Measurements from ENCODE around the gene PHKB. TPM values are rescaled to one million over a fixed set of nuclear protein-coding genes. Genes with fewer than 3 reads are reported as not detected.
"Not testable (repeated sequence)": the region's sequence is repeated elsewhere in the genome, so short reads cannot be mapped to it uniquely, and the experiment has no call there.

PHKB gene
- polyA plus RNA-seq, 4 donors = 77.7 to 89.0 (median 83.2) TPM

DNA sequence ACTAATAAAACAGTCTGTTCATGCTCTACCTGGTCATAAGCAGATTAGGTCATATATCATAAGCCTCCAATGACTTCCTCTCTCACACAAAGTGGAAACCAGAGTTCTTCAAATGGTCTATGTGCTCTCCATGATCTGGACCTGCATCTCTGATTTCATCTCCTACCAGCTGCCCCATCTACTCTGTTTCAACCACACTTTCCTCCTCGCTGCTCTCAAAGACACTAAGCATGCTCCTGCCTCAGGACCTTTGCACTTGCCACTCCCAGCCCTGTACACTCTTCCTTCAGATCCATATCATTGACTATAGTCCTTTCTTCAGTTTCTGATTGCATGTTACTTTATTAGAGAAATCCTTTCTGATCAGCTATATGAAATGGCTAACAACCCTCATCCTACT lies 196.8 kb downstream of the PHKB start:
- DNase-seq (ENCODE audit: low read depth in 4 of 4, low spot score in 3 of 4) = no peak

DNA sequence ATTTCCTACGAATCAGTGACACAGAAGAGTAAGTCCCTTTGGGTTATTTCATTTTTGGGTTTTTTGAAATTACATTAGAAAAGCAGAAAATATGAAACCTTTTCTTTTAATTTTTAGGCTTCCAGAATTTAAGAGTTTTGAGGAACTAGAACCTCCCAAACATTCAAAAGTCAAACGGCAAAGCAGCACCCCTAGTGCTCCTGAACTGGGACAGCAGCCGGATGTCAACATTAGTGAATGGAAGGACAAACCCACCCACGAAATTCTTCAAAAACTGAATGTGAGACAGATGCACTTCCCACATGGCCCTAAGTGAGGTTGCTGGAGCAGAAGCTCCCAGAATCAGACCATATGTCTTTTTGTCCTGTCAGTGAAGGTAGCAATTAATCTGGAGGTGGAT lies 199.4 kb downstream of the PHKB start:
- DNase-seq (ENCODE audit: low read depth in 4 of 4, low spot score in 3 of 4) = no peak

DNA sequence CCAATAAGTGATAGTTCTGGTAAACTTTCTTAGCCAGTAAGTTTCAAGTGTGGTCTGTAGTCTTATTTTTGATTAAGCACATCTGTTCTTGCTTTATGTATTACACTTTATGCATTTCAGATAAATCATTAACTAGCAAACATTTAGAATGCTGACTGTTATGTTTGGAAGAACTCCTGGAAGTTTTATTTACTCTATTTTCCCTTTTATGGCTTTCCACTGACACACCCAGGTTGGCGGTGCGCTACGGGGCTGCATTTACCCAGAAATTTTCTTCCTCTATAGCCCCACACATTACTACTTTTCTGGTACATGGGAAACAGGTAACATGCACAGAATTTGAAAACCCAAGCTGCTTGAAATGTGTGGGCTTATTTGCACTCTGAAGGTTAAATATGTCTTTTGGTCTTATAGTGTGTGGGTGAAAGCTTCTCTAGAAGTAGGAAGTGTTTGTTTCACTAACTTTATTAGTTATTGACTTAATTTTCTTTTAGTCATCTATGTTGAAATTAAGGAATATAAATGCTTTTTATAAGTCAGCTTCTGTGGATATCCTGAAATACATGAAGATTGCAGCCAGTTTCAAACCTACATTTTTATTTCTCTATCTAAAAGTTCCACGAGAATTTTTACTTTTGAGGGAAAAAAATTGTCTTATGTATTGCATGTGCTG lies 203.7 kb downstream of the PHKB start:
- DNase-seq (ENCODE audit: low read depth in 4 of 4, low spot score in 3 of 4) = no peak

DNA sequence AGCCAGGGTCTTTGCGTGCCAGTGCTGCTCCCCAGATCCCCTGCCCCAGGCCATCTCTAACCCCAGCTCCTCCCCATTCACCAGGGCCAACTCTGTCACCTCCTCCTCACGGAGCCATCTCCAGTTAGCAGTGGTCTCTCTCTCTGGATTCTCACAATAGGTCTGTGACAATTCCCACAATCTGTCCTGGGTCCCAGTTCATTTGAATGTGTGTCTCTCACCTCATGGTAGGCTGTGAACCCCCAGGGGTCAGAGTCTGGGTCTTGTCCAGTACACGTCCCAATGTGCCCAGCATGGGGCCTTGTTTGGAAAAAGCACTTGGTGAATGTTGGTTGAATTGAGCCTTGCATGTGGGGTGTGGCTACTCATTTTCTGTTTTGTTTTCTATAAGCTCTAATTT lies 205.3 kb downstream of the PHKB start:
- DNase-seq (ENCODE audit: low read depth in 4 of 4, low spot score in 3 of 4) = no peak

DNA sequence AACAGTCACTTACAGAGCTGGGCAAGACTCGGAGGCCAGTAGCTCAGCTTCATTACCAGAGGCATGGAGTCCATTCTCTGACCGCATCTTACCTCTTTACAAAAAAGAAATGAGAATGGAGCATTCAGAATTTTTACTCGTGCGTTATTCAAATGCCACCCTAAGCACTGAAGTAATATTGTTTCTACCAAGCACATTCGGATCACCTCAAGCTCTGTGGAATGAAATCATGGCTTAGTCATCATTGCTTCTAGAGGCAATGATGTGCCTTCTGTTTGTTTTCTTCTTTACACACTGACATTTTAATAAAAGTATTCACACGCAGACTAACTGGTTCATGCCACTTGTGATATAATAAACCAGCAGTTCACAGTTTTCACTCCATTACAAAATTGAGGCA lies 206.8 kb downstream of the PHKB start:
- no peak for DNase-seq (ENCODE audit: low read depth in 4 of 4, low spot score in 3 of 4)

DNA sequence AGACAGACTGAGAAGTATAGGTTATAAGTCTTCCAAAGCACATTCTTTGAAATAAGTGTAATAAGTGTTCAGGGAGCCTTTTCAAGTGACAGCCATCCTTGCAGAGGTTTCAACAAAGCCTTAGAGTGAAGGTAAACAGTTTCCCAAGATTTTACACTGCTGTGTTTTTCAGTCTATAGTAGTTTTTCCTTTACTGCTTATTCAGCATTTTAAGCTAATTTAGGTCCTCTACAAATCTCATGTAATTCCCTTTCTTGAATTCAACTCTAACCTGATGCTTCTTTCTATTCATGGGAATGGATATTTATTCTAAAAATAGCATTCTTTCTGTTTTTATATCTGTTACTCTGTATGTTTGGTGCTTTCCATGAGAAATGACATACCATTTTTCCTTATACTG lies 211.3 kb downstream of the PHKB start:
- no peak for DNase-seq (ENCODE audit: low read depth in 4 of 4, low spot score in 3 of 4)

DNA sequence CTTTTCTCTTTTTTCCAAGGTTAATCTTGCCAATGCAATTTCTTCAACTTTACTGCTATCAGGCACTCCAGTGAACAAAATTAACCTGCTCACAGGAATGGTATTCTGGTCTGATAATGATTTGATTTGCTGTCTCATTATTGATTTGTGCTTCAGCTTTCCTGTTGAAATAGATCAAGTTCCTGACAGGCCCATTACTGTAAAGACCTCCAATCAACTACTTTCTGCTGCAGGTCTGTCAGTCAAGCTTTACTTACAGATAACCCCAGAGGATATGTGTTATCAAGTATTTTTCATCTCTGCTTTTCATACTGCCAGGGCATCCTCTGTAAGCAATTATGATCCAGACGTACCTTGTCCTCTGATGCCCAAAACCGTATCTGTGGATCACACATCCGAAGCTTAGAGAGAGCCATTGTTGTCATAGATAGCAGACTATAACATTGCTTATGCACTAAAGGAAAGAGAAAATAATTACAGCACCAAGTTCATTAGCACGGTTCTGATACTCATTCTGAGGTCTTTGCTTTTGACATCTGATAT lies 215.6 kb downstream of the PHKB start:
- no peak for DNase-seq (ENCODE audit: low read depth in 4 of 4, low spot score in 3 of 4)

DNA sequence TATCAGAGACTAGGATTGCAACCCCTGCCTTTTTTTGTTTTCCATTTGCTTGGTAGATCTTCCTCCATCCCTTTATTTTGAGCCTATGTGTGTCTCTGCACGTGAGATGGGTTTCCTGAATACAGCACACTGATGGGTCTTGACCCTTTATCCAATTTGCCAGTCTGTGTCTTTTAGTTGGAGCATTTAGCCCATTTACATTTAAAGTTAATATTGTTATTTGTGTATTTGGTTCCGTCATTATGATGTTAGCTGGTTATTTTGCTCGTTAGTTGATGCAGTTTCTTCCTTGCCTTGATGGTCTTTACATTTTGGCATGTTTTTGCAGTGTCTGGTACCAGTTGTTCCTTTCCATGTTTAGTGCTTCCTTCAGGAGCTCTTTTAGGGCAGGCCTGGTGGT lies 220.4 kb downstream of the PHKB start:
- not testable (repeated sequence) for DNase-seq (ENCODE audit: low read depth in 4 of 4, low spot score in 3 of 4)

DNA sequence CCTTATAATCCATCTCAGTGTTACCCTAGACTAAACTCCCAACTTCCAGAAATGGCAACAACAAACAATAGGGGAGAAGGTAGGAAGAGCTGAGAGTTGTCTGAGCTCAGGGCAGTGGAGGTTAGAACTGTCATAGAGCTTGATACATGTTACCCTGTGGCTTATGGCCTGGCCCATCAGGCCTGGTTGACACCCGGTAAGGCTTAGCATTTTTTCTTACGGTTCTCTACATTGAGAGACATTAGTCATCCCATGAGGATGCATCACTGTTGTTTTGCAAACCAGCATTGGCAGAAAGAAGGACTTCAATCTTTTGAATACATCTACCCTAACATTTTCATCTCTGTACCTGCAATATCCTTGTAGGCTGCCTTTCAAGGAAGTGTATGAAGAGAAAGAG lies 226.6 kb downstream of the PHKB start:
- no peak for DNase-seq (ENCODE audit: low read depth in 4 of 4, low spot score in 3 of 4)

DNA sequence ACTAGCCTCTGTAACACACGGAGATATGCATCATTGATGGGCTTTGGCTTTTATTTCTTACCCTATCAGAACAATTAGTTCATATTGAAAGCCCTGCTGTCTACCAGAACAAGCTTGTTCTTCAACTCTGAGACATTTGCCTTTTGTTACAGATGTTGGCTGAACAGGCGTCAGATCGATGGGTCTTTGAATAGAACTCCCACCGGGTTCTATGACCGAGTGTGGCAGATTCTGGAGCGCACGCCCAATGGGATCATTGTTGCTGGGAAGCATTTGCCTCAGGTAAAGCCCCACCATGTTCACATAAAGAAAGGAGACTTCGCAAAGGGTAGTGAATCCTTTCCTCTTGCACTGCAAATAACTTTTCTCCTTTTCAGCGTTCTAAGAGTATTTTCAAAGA lies 232.1 kb downstream of the PHKB start:
- no peak for DNase-seq (ENCODE audit: low read depth in 4 of 4, low spot score in 3 of 4)

DNA sequence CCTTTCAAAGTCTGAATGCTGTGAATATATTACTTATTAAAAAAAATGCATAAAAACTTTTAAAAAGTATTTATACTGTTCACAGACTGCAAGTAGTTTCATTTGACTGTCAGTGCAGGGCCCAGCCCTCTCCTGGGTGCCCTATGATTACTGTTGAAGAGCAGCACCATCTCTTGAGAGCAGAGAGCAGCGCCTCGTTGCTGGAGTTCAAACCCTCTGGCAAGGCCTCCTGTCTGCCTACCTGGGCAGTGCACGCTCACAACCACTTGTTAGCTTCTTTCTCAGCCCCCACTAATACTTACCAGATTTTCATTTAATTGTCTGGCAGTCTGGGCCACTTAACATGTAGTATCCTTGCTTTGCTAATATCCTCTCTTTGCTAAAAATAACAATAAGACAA lies 233.4 kb downstream of the PHKB start:
- DNase-seq (ENCODE audit: low read depth in 4 of 4, low spot score in 3 of 4) = no peak

DNA sequence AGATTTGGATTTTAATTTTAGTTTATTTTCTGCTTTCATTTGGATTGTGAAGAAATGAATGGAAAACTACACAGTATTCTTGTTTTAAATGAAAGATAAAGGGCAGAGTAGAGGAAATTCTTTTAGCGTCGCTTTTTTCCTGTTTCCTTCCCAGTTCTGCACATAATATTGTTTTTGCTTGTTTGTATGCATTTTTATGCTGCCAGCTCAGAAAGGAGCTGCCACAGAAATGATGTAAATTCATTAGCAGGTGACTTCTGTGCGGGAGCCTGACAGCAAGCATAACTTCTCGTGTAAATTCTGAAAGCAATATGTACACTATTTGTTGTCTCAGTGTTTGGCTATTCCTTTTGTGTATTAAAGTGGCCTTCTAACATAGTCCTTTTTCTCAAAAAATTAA lies 234.6 kb downstream of the PHKB start:
- no peak for DNase-seq (ENCODE audit: low read depth in 4 of 4, low spot score in 3 of 4)

DNA sequence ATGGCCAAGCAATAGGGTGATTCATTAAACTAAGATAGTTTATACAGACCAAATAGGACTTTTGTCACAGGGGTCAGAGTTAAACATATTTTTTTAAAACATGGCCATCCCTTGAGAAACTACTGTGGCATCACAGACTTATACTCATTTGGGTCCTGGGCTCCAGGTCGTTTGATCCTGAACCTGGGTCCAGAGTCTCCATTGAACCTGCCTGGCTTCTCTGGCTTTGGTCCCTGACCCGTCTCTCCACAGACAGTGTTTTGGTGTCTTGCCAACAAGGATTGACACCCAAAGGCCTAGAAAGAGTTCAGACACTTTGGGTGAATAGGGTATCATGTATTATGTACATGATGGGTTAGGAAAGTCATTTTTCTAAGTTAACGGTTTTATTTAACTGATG lies 236.7 kb downstream of the PHKB start:
- DNase-seq (ENCODE audit: low read depth in 4 of 4, low spot score in 3 of 4) = no peak

DNA sequence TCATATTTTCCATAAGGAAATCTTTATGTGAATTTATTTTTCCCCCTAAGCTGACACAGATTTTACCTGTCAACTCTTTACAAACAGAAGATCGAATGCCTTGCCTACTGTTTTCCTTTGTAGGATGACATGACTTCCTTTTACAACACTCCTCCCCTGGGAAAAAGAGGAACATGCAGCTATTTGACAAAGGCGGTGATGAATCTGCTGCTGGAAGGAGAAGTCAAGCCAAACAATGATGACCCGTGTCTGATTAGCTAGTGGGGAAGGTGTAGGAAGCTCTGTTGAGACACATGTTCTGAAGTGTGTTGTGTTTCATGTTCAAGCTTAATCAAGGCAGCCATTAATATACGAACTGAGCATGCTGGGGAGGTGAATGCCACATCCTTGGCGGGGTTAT lies 238.0 kb downstream of the PHKB start:
- DNase-seq (ENCODE audit: low read depth in 4 of 4, low spot score in 3 of 4) = no peak

DNA sequence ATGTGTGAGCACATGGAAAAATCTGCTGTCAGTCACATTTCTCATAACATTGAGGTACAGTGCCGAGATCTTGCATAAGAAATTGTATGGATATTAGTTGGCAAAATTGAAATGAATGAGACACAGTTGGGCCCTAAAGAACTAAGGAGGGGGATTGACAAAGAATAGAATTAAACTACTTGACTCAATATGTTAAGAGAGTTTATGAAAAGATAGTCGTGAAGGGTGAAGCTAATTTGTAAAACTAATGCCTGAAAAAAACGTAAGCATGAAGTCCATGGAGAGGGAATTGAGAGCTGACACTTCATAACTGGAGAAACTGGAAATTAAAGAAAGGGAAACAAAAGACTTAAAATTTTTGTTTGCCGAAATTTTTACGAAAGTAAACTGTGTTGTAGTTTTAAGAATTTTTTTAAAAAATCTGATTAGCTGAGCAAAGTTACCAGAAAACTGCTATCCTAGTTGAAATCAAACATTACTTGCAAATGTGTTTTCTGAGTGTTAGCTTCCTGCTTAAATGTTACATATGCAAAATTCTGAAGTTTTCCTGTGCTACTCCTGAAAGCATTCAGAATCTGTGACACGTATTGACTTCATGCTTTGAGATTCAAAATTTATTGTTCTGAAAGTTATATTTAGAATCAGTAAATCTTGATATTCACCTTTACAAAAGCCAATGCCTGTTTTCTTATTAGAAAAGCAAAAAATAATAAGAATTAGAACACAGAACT lies 239.9 kb downstream of the PHKB start:
- no peak for DNase-seq (ENCODE audit: low read depth in 4 of 4, low spot score in 3 of 4)

DNA sequence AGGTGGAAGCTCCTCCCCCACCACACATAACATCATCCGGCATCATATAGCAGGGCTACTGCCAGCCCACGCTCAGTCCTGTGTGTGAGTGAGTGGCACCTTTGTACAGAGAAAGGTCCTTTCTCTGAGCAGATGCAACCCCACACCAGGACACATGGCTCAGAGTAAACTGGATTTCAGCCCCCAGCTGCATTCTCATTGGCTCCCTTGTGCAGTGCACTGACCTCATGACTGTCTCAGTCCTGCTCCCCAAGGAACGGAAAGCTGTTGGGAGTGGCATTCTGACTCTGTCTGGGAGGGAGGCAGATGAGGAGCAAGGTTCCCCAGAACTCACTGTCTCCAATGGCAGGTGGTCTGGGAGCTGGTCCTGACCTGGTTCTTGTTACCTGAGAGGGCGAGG lies 244.1 kb downstream of the PHKB start:
- DNase-seq (ENCODE audit: low read depth in 4 of 4, low spot score in 3 of 4) = peak in 1 of 4 donors; percentile 24

DNA sequence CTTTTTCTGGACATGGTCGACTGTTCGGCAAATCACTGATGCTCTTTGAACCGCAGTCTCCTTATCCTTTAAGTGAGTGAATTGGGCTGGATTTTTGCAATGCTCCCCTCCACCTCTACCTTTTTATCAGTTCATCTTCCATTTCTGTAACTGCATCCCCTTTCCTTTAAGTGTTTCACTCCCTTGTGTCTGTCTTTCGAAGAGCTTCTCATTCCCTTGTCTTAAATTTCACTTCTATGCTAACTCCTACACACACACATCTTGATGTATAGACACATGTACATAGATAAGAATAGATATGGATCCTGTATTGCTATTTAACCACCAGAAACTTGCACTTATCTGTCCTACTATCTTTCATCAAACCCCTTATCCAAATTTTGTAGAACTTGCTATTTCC lies 250.7 kb downstream of the PHKB start:
- no peak for DNase-seq (ENCODE audit: low read depth in 4 of 4, low spot score in 3 of 4)

DNA sequence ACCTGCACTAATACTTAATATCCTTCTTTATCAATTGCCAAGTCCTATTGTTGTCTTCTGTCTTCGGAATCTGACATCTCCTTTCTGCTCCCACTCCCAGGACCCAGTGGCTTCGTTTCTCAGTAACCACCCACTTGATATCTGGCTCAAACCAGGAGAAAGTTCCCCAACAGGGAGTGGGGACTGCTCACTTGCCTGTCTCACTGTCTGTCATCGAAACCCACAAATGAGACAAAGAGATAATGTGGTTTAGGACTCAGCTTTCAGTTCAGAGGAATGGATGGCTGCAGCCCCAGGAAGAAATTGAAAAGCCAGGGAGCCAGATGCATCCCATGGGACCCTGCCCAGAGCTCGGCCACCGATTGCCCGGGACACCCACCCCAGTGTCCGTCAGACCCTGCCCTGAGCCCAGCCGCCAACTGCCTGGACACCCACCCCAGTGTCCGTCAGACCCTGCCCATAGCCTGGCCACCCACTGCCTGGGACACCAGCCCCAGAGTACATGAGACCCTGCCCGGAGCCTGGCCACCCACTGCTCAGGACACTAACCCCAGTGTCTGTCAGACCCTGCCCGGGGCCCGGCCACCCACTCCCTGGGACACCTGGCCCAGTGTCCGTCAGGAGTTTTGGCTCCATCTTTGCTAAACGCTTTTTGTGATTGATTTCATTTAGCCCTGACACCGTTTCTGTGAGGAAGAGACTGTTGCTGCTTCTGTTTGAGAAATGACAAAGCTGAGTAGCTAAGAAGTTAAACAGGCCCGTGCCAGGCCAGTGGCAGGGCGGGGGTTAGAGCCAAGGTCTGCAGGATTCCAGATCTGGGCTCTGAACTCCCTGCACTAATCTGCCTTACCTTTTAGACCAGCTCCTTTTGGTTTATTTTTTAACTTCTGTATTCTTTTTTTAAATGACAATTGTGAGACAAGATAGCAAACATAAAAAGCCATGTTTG lies 251.4 kb downstream of the PHKB start:
- no peak for DNase-seq (ENCODE audit: low read depth in 4 of 4, low spot score in 3 of 4)

DNA sequence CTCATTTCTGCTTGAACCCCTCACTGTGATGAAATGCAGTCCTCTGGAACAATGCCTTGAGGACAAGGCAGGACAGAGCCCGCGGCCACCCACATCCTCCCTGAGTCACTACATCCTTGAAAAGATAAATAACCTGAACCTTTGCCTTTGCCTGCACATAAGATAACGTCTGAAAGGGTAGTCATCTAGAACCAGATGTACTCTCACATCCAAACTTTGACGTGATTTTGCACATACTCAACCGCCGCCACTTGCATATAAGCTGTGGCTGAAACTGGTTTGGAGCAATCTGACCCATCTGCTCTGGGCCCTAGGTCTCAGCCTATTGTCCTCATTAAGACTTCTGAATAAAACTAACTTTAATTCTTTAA lies 252.1 kb downstream of the PHKB start:
- no peak for DNase-seq (ENCODE audit: low read depth in 4 of 4, low spot score in 3 of 4)

DNA sequence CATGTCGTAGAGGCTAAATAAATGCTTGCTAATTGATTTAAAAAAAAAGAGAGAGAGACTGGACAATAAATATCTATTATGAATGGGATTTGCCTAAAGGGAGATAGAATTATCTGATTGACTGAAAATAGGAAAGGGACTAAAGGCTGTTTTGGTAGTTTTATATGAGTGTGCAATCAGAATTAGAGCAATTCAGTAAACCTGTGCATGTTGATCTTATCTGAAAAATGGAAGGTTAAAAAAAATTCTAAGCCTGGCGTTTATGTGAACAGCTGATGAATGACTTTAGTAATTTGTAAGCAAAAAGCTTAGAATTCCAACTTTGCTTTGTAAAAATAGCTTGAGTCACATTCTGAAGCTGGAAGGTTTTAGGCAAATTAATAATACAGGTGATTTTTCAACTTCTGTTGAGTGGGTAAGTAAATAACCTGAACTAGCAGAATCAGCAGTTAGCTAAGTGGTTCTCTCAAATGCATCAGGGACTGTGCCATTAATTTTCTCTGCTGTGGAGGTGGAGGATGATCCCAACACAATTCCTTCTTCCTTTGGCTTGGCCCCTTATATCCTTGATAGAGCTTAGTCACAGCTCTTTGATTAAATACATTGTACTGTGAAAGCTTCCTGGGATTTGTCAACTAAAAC lies 254.4 kb downstream of the PHKB start:
- no peak for DNase-seq (ENCODE audit: low read depth in 4 of 4, low spot score in 3 of 4)

DNA sequence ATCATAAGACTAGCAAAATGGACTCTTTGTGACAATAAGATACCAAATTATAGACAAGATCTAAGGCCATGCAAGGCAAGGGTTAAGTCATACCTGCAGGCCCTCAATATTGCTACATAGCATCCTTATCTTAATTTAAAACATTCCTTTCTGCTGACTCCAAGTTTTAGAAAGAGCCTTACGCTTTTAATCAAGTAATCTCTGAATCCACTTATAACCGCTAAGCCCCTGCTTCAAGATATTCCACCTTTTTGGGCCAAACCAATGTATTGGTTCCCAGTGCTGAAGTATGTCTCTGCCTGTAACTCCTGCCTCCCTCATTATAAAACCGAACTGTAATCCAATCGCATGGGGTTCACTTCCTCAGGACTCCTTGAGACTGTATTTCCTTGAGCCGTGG lies 255.4 kb downstream of the PHKB start:
- no peak for DNase-seq (ENCODE audit: low read depth in 4 of 4, low spot score in 3 of 4)
